Stimulated activated CD4-positive, alpha-beta T cell treated with anti-CD3 and anti-CD28 coated beads, Interleukin-4, amount 100 ng/mL, for 24 hours (primary cell): ENCODE results near the gene NDST3.
"Not testable (repeated sequence)": the region's sequence is repeated elsewhere in the genome, so short reads cannot be mapped to it uniquely, and the experiment has no call there.

Experiments
- DNase-seq: peaks from one replicate; pipeline ENCODE4 v3.0.0-alpha.2; 2020

NDST3 gene

DNA sequence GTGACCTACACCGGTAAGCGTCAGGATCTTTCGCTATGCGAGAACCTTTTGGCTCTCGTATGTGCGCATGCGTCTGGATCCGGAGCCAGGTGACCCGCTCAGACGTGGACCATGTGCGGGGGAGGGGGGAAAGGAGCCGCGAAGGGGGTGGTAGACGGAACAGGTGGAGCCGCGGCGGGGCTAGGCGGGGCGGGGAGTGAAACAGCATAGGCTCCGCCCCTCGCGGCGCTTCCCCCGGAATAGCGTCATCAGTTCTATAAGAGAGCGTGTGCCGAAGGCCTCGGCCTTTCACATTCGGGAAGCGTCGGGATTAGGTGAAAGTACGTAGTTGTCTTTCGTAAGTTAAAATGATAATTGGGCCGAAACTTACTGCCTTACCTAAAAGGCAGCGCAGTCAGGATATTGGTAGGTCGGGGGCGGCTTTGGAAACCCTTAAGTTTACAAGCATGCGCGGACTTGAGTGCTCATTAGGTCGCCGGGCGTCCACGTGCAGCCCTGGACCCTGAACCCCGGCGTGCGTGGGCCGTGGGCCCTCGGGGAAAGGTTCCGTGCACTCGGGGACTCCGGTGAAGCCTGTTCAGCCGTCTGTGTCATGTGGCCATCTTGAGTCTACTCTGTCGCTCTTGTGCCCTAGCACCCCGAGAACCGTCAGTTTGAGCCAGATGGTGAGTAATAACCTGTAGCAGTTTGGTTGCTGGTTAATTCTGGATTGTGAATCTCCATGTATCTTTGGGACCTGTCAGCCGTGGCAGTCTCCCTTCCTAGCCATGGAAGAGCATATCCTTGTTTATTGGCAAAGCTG, 244.4 kb downstream of the NDST3 start:
- peak; percentile 98 for DNase-seq

DNA sequence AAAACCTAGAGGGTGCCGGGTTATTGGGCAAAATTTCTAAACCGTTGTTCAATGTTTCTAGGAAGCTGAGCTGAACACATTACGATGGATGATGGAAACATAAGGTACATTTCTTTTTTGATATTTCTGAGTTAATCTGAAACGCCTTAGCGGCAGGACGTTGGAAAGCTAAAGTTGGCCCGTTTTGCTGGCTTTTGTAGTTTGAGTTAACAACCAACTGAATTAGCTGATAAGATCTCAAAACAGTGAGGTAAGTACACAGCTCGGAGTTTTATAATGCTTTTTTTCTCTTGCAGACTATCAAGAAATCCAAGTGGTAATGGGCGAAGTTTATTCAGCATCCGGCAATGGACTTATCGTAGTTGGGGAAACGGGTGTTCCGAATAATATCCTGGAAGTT, 245.0 kb downstream of the NDST3 start:
- no peak for DNase-seq

DNA sequence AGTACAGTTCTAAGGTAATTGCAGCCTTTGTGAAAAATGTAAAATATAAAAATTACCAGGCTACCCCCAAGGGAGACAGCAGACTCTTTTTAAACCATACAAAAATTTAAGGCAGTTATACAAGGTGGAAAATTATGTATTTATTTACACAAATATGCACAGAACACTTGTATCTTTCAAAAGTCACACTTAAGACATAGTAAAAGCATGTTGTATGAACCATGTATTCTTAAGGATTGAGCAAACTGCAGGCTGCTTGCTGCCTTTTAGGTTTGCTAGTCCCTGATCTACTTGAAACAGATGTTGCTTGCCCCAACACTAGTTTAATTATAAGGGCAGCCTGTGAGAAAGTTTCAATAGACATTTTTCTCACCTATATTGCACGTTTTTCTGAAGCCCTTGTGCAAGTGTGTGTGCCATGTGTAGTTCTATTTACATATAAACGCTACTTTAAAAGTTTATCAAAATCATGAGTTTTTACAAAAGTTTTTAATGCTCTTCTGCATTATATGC, 245.7 kb downstream of the NDST3 start:
- no peak for DNase-seq

DNA sequence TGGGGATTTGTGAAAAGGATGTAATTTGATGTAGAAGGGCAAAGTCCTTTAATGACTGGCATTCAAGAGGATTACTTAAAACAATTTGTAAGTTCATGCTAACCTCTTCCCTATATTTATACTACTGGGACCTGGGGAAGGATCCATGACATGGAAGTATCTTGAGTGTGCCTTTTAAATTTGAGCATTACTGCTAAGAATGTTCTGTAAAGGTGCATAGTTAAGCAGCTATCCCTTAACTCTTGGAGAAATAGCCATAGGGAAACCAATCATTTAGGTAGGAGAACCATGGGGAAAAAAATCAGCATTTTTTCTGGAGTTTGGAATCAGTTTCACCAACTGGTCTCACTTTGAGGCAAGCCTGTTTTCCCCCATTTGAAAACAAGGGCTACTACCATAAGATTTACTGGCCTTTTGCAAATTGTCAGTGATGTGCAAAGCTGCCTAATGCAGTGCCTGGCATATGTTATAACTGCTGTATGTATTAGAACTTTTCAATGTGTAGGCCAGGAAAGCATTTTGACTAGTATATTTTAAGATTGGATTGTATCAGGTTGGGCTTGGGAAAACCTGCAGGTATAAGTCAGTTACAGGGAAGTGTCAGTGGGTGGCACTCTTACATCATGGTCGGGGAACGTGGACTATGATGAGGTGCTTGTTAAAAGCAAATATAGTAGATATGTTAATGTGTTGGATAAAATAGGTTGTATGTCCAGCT, 246.4 kb downstream of the NDST3 start:
- peak; percentile 45 for DNase-seq

- no peak for DNase-seq
Observed at GRCh38 chr4:118281611-118282442, 247.5 kb downstream of the NDST3 start.

DNA sequence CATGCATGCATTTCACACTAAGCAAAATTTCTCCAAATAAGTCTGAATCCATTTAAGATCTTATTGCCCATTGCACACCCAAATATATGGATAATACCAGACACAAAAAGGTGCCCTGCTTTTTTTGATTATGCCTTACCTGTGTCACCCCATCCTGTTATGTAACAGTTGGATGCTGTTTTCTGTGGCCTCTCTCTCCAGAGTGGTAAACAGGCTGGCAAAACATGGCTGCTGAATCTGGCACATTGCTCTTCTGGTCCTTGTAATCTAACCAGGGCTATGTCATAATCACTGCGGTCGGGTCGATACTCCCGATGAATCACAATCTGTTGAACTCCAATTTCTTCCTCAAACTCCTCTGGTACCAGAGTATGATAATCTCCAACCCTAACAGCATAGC, 248.4 kb downstream of the NDST3 start:
- DNase-seq: peak; percentile 22

- no peak for DNase-seq
Observed at GRCh38 chr4:118284169-118284568, 249.9 kb downstream of the NDST3 start.

DNA sequence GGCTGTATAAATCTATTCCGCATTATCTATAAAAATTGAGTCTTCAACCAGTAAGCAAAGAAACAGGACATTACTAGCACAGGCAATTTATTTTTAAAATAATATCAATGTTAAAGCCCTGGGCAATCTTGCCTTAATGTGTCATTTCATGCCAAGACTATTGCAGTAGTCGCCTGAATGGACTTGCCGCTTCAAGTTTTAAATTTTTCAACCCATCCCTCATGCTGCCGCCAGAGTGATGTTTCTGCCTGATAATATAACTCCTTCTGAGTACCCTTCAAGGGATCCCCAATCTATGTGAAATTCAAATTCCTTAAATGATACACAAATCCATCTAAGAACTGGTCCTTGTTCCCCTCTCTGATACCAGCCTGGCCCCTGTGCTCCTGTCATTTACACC, 251.6 kb downstream of the NDST3 start:
- DNase-seq: no peak

- DNase-seq: no peak
Observed at GRCh38 chr4:118286685-118287084, 252.4 kb downstream of the NDST3 start.

- no peak for DNase-seq
Observed at GRCh38 chr4:118287711-118288451, 253.6 kb downstream of the NDST3 start.

DNA sequence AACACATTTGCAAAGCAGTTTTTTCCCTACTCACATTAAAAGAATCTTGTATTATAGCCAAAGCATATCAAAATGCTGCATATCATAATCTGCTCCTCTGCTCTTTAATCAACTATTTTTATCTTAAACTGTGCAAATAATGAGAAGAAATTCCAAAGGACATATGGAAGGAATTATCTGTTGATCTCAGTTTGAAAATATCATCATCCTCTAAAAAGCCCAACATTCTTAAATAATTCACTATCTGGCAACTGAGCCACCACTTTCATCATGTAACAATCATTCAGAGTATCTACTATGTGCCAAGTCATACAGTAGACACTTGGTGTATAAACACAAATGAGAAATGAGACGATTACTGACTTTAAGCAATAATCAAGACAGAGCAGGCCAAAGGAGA, 255.5 kb downstream of the NDST3 start:
- DNase-seq: no peak

DNA sequence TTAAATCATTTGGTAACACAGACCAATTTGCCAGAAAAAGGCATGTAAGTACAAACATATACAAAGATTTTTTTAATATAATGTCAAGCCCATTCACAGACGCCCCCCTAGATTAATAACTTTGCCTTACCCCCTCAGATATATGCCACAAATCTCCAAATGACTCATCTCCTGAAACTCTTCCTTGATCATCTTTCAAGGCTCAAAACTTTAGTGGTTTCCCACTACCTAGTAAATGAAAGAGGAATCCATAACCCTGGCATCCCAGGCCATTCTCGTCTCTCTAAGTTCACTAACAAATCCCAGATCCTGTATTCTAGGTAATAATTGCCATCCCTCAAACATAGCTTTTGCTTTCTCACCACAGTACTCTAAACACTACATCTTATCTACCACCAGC, 256.7 kb downstream of the NDST3 start:
- DNase-seq: no peak

- DNase-seq: no peak
Observed at GRCh38 chr4:118296729-118297128, 262.4 kb downstream of the NDST3 start.

DNA sequence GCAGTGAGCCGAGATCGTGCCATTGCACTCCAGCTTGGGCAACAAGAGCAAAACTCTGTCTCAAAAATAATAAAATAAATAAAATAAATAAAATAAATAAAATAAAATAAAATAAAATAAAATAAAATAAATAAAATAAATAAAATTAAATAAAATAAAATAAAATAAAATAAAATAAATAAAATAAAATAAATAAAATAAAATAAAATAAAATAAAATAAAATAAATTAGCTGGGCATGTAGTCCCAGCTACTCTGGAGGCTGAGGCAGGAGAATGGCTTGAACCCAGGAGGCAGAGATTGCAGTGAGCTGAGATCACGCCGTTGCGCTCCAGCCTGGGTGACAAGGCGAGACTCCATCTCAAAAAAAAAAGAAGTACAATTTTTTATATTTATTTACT, 265.3 kb downstream of the NDST3 start:
- DNase-seq: not testable (repeated sequence)

- no peak for DNase-seq
Observed at GRCh38 chr4:118307643-118308042, 273.4 kb downstream of the NDST3 start.
